HCT116 (cell line): Measurements from ENCODE around the gene TRERF1. TPM values are rescaled to one million over a fixed set of nuclear protein-coding genes. Genes with fewer than 3 reads are reported as not detected.

Source experiments
- ATAC-seq: fragments of 200-7000 bp; cut with Tn5 transposase; 2 replicates; pipeline ENCODE4 v1.9.1; 2020; ENCODE audit warnings: mild to moderate bottlenecking, moderate library complexity
- BruUV-seq: library from RNA; stranded (reverse); fragments of 400-500 nt; replicated peaks from 2 replicates; lab custom pipeline; 2021; lab: Mats Ljungman, UMichigan
- CTCF ChIA-PET: fragments of 300-600 bp; sonication (Branson Sonifier 250); formaldehyde crosslinking; loops from one replicate; lab custom pipeline; 2021; ENCODE audit warnings: antibody characterized with exemption; lab: Charles Lee
- POLR2A ChIA-PET: fragments of 300-600, 350-600 bp; sonication (Branson Sonifier 250); formaldehyde crosslinking; loops from one replicate; lab custom pipeline; 2021; ENCODE audit warnings: antibody characterized with exemption; lab: Charles Lee
- RAD21 ChIA-PET, 2 experiments: fragments of 300-600 bp; sonication (Branson Sonifier 250); formaldehyde crosslinking; loops; one replicate each; lab custom pipeline; 2023; ENCODE audit warnings: low total read pairs in 2 of 2; ENCODE audit not compliant: uncharacterized antibody in 2 of 2, unreplicated experiment in 2 of 2, low non-redundant PET in 1 of 2; lab: Charles Lee
- DNase-seq: peaks from one replicate; pipeline ENCODE4 v3.0.0-alpha.2; 2010; ENCODE audit warnings: low read depth, low spot score
- H2AFZ ChIP-seq: fragments of 200-600 bp; shearing (Covaris generic), sonication (generic); 2 replicates; pipeline ENCODE4 v1.6.1; 2017; ENCODE audit warnings: low read depth, mixed run types, mixed read lengths, antibody characterized with exemption, low read length; ENCODE audit not compliant: poor library complexity, severe bottlenecking
- H3K27ac ChIP-seq: 2 replicates; pipeline ENCODE4 v1.5.1; 2012; ENCODE audit warnings: low read depth, low read length
- H3K27me3 ChIP-seq: fragments of 200-600 bp; sonication (generic); 2 replicates; pipeline ENCODE4 v1.6.1; 2016; ENCODE audit warnings: mixed run types, low read length, mixed read lengths; ENCODE audit not compliant: insufficient read depth
- H3K36me3 ChIP-seq, 2 experiments: fragments of 200-500 bp in 1 of 2; fragments of 200-600 bp in 1 of 2; sonication (Bioruptor generic) in 1 of 2; sonication (generic) in 1 of 2; 2 replicates each; pipeline versions ENCODE4 v1.5.1 to v1.6.1; 2014 to 2016; ENCODE audit warnings: low read length in 2 of 2, inconsistent platforms in 1 of 2, mixed read lengths in 1 of 2, mixed run types in 1 of 2; ENCODE audit not compliant: insufficient read depth in 2 of 2, control insufficient read depth in 1 of 2
- H3K4me1 ChIP-seq, 2 experiments: fragments of 200-600 bp in 1 of 2; sonication (generic) in 1 of 2; 2 replicates each; pipeline versions ENCODE4 v1.5.1 to v1.6.1; 2012 to 2017; ENCODE audit warnings: low read length in 2 of 2, inconsistent platforms in 1 of 2, mild to moderate bottlenecking in 1 of 2, mixed read lengths in 1 of 2, mixed run types in 1 of 2, moderate library complexity in 1 of 2; ENCODE audit not compliant: insufficient read depth in 2 of 2, control insufficient read depth in 1 of 2
- H3K4me2 ChIP-seq: fragments of 200-600 bp; sonication (generic); 2 replicates; pipeline ENCODE4 v1.6.1; 2017; ENCODE audit warnings: mixed run types, low read length, mixed read lengths
- H3K4me3 ChIP-seq, 2 experiments: fragments of 200-600 bp in 1 of 2; sonication (generic) in 1 of 2; replicated peaks in 1 of 2; 2 replicates each; pipeline ENCODE4 v1.5.1; 2011 to 2016; ENCODE audit warnings: low read length in 2 of 2, control low read depth in 1 of 2, low read depth in 1 of 2, mild to moderate bottlenecking in 1 of 2, mixed read lengths in 1 of 2, mixed run types in 1 of 2
- H3K79me2 ChIP-seq: fragments of 200-600 bp; sonication (generic); 2 replicates; pipeline ENCODE4 v1.6.1; 2017; ENCODE audit warnings: mild to moderate bottlenecking, mixed run types, low read length, moderate library complexity, mixed read lengths; ENCODE audit not compliant: insufficient read depth
- H3K9ac ChIP-seq: fragments of 200-600 bp; sonication (generic); 2 replicates; pipeline ENCODE4 v1.6.1; 2016; ENCODE audit warnings: low read length, mixed read lengths
- H3K9me2 ChIP-seq: fragments of 200-600 bp; sonication (generic), shearing (Covaris generic); 2 replicates; pipeline ENCODE4 v1.6.1; 2017; ENCODE audit warnings: mixed run types, mild to moderate bottlenecking, moderate library complexity; ENCODE audit not compliant: insufficient read depth
- H3K9me3 ChIP-seq, 2 experiments: fragments of 200-500 bp in 1 of 2; fragments of 200-600 bp in 1 of 2; sonication (Bioruptor generic) in 1 of 2; sonication (generic) in 1 of 2; 2 replicates each; pipeline ENCODE4 v1.6.1; 2014 to 2017; ENCODE audit warnings: low read length in 2 of 2, mixed read lengths in 2 of 2, inconsistent platforms in 1 of 2, low read depth in 1 of 2, mild to moderate bottlenecking in 1 of 2, mixed run types in 1 of 2, moderate library complexity in 1 of 2; ENCODE audit not compliant: control insufficient read depth in 1 of 2, insufficient read depth in 1 of 2
- H4K20me1 ChIP-seq: fragments of 200-600 bp; sonication (generic), shearing (Covaris generic); 2 replicates; pipeline ENCODE4 v1.6.1; 2017; ENCODE audit warnings: mixed run types, mild to moderate bottlenecking, moderate library complexity; ENCODE audit not compliant: insufficient read depth
- EGR1 ChIP-seq: IDR thresholded peaks from 2 replicates; pipeline ENCODE4 v1.6.1; 2012; ENCODE audit warnings: low read depth
- RAD21 ChIP-seq: IDR thresholded peaks from 2 replicates; pipeline ENCODE4 v1.6.1; 2012; ENCODE audit warnings: low read depth, mild to moderate bottlenecking
- ZNF274 ChIP-seq: fragments of 200-500 bp; sonication (Bioruptor generic); IDR thresholded peaks from 2 replicates; pipeline ENCODE4 v1.6.1; 2014; ENCODE audit warnings: mild to moderate bottlenecking, low read depth, low read length, inconsistent platforms
- intact Hi-C: fragments of 100-400 bp; cut with micrococcal nuclease; formaldehyde crosslinking; loops from 2 replicates; pipeline ENCODE4 v1.10.0; 2022
- total RNA-seq: library from RNA; stranded (reverse); gene quantifications from one replicate; pipeline ENCODE4 v1.2.1, GENCODE V29; 2021; ENCODE audit not compliant: unreplicated experiment

The TRERF1 gene
- total RNA-seq, 1 experiment from 2014 or later, result 12.4 TPM

- CTCF ChIA-PET, result no interaction called here
Observed at GRCh38 chr6:42268835-42269204, 182.9 kb downstream of the TRERF1 start.

GRCh38 chr6:42268016-42268834 is 183.5 kb downstream of the TRERF1 start:
- Histone ChIP-seq H3K9ac (no peak overlapping the region), H3K4me1 (no peaks in the 10 kb centered on the region), H2AFZ (no peak overlapping the region), H3K4me2 (no peak overlapping the region), H3K4me3 (no peak overlapping the region), H4K20me1 (no peaks in the 10 kb centered on the region), H3K9me3 (no peaks in the 10 kb centered on the region), H3K36me3 (no peaks in the 10 kb centered on the region), H3K79me2 (no peaks in the 10 kb centered on the region), H3K9me2 (no peaks in the 10 kb centered on the region), H3K27me3 (no peaks in the 10 kb centered on the region), H3K27ac (no peak overlapping the region)
- ChIA-PET POLR2A (no interaction called here), RAD21 (no interaction called here), CTCF (no interaction called here)
- no peak for DNase-seq
- no peak for ATAC-seq
- BruUV-seq, result no TSS peak
- intact Hi-C loops, result no loop called here
- TF ChIP-seq ZNF274, result no peak
- no peak for TF ChIP-seq EGR1

More at GRCh38 chr6:42268835-42269204, 182.9 kb downstream of the TRERF1 start:
- Histone ChIP-seq H3K36me3 (no peaks in the 10 kb centered on the region), H3K79me2 (no peaks in the 10 kb centered on the region), H3K27ac (no peak overlapping the region), H3K27me3 (no peaks in the 10 kb centered on the region), H4K20me1 (no peaks in the 10 kb centered on the region), H3K9ac (no peak overlapping the region), H3K9me3 (no peaks in the 10 kb centered on the region), H3K4me1 (no peaks in the 10 kb centered on the region), H3K9me2 (no peaks in the 10 kb centered on the region), H3K4me3 (no peak overlapping the region), H3K4me2 (no peak overlapping the region), H2AFZ (no peak overlapping the region)
- DNase-seq (no peak), ATAC-seq (no peak)
- ChIA-PET RAD21 (no interaction called here), POLR2A (no interaction called here)
- BruUV-seq, result no TSS peak
- no peak for TF ChIP-seq RAD21
- intact Hi-C loops, result no loop called here
